Ovary (tissue), 3 donors: ENCODE data around the gene CARD6.
"Not testable (repeated sequence)": the region's sequence is repeated elsewhere in the genome, so short reads cannot be mapped to it uniquely, and the experiment has no call there.

Experiments used
- CTCF ChIP-seq, 3 donors: fragments of 450-650 bp in 2 of 3; fragments of 200-600 bp in 1 of 3; IDR thresholded peaks; one replicate each; pipeline versions ENCODE4 v1.5.1 to v1.8.0; 2016 to 2022; ENCODE audit warnings: antibody characterized with exemption in 3 of 3, mild to moderate bottlenecking in 1 of 3
- EP300 ChIP-seq: sonication (generic); formaldehyde crosslinking; IDR thresholded peaks from one replicate; pipeline ENCODE4 v1.6.1; 2017; ENCODE audit warnings: antibody characterized with exemption
- POLR2A ChIP-seq: fragments of 450-650 bp; IDR thresholded peaks from one replicate; pipeline ENCODE4 v1.6.1; 2017; ENCODE audit warnings: antibody characterized with exemption, mild to moderate bottlenecking, moderate library complexity
- donor health status: DM: no; HTN: no; CAD: no.

GRCh38 chr5:40865004-40865403 is 23.8 kb downstream of the CARD6 start:
- TF ChIP-seq CTCF (IDR thresholded peaks at IDR 0.05); EP300; POLR2A: not testable (repeated sequence)
